A204.1 (cell line): ENCODE measurements around the gene GNGT1.

Source experiments
- FAIRE-seq: peaks from 2 replicates; lab custom pipeline; 2012; peaks lifted over from hg19 to GRCh38; lab: Jason Lieb, UNC

Gene GNGT1

DNA sequence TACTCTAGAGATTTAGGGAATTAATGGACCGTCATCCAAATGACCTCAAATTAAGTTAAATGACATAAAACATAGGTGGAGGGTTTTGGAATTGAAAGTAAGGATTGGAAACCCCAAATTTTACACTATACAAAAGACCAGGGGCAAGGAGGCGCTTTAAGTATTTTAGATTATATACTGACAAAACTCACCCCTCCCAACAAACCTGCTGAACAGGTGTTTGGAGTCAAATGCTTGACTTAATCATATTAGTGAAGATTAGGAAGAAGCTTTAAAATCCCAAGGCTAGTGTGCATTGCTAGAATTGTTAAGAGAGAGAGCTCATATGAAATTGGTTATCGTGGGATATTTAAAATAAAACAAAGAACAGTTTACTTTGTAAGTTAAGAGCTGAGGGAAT is at the start of gene GNGT1:
Gene GNGT1, plus strand, starts transcription at position 301 of the 400 bp plus-strand sequence. CDS start 180 bp downstream, outside the sequence.
- FAIRE-seq: no peak

DNA sequence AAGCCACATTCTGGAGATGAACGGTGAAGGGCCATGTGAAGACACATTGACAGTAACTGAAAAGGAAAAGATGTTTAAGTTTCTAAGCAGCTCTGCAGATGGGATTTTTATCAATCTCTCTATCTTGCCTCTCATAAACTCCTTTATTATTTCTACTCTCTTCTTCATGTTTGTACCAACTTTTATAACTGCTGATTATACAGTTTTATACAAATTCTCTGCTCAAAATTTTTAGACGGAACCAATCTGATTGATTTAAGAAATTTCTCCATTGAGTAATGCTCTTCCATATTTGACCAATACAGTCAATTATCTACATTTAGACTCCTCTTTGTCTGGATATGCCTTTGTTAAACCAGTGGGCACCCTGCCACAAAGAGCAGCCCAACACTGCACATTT is 47.5 kb upstream of the GNGT1 start:
- FAIRE-seq: no peak

DNA sequence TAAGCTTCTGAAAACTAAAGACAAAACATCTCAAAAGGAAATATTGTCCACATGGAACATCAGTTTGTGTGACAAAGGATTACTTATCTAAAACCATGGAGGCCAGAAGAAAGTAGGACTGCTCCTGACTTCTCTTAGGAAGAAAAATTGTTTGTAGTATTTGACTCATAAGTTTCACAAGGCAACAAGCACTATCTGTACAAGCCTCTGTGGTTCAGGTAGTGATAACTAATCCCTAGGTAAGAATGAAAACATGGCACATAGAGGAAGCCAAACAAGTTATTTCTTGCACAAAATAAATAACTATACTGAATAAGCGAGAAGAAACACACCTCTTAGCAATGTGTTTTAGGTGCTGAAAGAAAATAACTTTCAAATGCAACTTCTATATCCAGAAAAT is 46.1 kb upstream of the GNGT1 start:
- FAIRE-seq: no peak

GRCh38 chr7:93861325-93861949 is 44.9 kb upstream of the GNGT1 start:
- FAIRE-seq: peak; percentile 87

GRCh38 chr7:93862651-93863050 is 43.7 kb upstream of the GNGT1 start:
- no peak for FAIRE-seq

DNA sequence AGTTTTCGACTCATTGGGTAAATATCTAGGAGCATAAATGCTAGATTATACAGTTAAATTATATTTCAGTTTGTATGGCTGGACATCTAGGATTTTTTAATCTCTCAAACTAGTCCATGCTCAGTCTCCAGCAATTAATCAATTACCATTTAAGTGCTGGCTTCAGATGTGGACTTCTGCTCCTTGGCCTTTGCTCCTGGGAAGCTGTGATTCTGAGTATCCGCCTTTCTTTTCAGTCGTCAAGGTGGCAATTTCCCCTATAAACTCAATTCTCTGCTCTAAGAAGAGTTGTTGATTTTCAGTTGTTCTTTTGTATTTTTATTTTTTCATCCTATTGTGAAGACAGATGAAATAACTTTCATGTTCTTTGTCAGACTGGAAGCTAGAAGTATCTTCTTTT is 39.5 kb upstream of the GNGT1 start:
- FAIRE-seq: no peak

- no peak for FAIRE-seq
Measured at GRCh38 chr7:93873998-93874574, 32.3 kb upstream of the GNGT1 start.

- no peak for FAIRE-seq
Measured at GRCh38 chr7:93877742-93878141, 28.6 kb upstream of the GNGT1 start.

- FAIRE-seq: peak; percentile 87
Measured at GRCh38 chr7:93879356-93879755, 27.0 kb upstream of the GNGT1 start.

DNA sequence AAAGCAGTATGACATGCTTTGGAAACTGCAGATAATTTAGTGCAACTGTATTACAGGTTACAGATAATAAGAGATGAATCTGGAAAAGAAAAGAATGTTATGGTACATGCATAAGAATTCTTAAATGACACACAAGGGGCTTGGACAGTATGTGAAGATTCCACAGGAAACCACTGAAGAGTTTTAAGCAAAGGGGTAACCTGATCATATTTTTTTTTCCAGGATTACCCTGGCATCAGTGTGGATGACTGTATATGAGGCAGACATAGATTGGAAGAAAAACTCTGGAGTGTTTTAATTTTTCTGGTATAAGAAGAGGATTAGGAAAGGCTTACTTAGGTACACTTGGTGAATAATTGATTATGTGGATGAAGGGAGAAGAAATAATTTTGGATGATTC is 23.9 kb upstream of the GNGT1 start:
- FAIRE-seq: no peak

DNA sequence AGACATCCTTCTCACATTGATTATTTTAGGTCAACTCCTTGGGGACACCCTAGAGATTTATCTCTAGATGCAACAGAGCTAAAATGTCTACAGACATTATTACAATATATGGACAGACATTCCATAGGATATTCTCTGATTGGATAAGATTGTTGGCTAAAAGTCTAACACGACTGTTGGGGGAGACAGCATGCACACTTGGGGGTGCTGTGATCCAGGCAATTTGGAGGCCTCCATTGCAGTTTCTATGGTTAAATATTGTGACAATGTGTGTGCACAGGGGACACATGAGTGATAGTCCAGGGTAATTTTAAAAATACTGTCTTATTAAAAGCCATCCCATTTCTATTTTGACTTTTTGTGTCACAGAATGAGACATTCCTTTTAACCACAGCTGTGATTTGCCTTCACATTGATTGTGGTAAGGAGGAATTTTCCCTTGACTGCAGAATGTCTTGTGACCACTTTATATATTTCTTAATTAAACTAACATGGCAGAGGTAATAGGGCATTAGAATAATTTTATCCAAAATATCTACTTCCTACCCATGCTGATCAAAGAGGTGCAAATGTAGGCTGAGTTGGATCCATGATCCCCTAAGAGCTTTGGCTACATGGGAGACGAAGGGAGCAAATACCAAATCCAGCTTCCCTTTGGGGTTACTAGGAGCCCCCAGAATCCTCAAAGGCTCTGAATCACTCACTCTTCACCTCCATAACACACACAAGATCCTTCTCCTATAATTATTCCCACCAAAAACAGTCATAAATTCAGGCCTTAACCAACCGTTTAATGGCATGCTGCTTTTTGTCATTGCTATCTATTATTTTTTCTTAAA is 23.1 kb upstream of the GNGT1 start:
- FAIRE-seq: no peak

- FAIRE-seq: no peak
Measured at GRCh38 chr7:93883917-93884345, 22.4 kb upstream of the GNGT1 start.

DNA sequence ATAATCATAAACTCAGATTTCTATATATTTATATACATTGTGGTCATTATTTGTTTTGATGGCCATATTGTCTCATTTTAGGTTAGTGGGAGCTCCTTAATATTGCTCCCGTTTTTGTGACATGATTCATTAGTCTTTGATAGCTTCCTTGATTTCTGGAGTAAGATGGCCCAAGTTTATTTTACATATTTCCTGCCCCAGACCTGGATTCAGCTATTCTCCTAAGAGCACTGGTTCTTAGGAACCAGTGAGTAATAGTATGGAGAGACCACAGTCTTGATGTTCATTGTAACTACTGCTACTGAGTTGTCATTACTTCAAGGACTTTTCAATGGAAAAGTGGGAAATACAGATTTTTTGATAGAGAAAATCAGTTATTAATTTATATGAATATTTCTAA is 21.8 kb upstream of the GNGT1 start:
- no peak for FAIRE-seq

GRCh38 chr7:93889261-93889660 is 17.1 kb upstream of the GNGT1 start:
- no peak for FAIRE-seq

DNA sequence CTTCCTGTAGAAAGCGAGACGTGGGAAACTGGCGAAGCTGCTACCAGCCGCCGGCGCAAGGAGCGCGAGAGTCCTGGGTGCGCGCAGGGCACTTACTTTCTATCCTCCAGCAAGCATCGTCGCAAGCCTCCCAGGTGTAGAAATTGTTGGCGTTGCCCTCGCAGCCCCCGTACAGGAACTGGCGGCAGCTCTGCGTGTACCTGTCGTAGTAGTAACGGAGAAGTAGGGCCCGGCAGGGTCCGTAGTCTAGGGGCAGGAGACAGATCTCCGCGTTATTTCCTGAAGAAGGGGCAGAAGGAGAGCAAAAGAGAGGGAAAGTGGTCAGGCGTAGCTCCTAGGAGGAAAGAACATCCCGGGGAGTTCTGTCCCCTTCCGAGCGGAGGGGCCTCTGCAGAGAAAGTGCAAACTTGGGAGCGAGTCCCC is 16.3 kb upstream of the GNGT1 start:
- FAIRE-seq: no peak

GRCh38 chr7:93890464-93891068 is 15.8 kb upstream of the GNGT1 start, which contains the start of gene TFPI2:
TSS of gene TFPI2 (minus strand) at chr7:93890753. CDS start at chr7:93890678, 75 bp downstream.
- FAIRE-seq: no peak

DNA sequence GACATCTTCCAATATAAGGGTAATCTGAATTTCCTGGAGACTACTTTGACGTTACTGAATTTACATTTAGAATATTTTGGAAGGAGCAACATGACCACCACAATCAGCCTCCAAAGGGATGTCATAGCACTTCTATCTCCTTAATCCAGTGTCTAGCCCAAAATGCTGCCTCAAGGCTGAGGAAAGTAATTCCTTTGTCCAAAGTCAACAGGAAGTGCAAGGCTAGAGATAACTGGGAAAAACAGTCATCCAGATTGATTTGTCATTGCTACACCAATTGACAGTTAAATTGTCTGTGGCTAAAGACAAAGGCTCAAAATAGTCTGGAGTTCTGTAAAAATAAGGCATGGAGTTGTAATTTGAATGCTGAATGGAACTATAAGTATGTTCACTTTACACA is 11.9 kb upstream of the GNGT1 start:
- no peak for FAIRE-seq

DNA sequence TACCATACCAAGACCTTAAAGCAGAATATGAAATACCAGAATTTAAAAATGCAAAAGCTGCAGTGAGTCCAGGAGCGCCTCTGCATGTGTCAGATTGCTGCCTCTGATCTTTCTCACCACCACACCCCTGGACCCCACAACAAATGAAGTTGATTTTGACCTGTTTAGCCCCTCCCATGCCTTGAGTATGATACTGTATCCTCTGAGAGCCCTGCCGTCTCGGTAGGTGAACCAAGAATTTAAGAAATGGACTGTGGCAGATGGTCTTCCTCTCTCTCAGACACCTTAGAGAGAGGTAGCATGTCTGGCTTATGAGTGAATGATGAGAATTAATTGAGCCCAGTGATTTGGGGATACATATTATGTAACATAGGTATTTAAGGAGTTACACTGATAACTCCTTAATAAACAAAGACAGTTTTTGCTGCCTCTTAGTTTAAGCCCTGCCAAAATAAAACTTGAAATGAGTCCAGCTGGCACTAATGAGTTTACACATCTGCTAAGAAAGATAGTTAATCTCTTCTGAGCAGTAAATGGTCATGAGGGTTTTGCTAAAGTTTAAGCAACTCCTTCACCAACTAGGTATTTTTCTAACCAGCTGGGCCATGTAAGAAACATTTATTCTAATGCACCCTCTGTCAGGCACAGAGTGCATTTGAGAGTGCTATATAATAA is 11.3 kb upstream of the GNGT1 start:
- FAIRE-seq: no peak

GRCh38 chr7:93895859-93896600 is 10.3 kb upstream of the GNGT1 start:
- FAIRE-seq: no peak

DNA sequence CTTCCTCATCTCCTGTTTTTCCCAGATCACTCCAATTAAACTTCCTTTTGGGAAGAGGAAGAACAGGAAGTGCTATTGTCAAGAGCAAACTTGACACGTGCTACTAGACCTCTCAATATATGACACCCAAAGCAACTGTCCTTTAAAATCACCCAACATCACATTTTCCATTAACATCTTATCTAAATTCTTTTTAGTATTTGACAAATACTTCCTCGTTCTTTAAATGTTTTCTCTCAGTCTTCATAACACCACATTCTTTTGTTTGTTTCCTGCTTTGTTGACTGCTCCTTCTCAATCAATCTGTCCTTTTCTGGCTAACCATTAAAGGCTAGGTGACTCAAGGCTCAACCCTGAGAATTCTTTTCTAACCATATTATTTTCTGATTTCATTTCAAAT is 8.7 kb upstream of the GNGT1 start:
- no peak for FAIRE-seq

DNA sequence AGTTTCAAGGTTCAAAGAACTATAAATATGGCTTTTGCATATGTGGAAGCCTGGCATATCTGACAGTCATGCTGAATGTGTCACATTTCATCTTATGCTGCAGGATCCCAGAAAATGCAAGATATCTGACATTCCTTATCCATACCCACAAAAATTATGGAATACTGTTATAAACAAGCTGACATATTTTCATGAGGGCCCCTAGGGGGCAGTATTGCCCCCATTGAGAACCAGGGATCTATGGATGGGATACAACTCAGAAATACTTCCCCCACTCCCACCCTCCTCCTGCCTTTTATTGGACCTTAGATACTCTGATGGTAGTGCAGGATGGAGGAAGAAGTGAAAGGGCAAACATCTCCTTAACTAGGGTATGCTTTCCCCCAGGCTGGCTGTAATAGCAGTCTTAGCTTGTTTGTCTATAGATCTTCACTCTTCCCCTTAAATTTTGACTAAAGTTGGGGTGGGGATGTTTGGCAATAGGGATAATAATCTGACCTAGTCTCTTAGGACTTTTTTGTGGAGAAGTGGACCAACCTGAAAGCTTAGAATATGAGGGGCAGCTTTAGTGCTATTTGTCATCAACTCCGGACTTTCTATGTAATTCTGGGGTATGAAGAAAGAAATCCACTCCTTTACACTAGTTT is 3.5 kb upstream of the GNGT1 start:
- FAIRE-seq: no peak
